Parathyroid adenoma (tissue), 2 donors: ENCODE results near the gene BLOC1S6.
"Not testable (repeated sequence)": the region's sequence is repeated elsewhere in the genome, so short reads cannot be mapped to it uniquely, and the experiment has no call there.

Experiments used
- H2AFZ ChIP-seq: fragments of 300-600 bp; sonication (generic); one replicate; pipeline ENCODE4 v1.7.0; 2017; ENCODE audit warnings: antibody characterized with exemption, mild to moderate bottlenecking
- H3K27ac ChIP-seq: fragments of 300-600 bp; sonication (generic); one replicate; pipeline ENCODE4 v1.7.0; 2017
- H3K27me3 ChIP-seq: fragments of 300-600 bp; sonication (generic); one replicate; pipeline ENCODE4 v1.7.0; 2017; ENCODE audit warnings: low read length; ENCODE audit not compliant: control insufficient read depth, insufficient read depth
- H3K36me3 ChIP-seq: fragments of 300-600 bp; sonication (generic); one replicate; pipeline ENCODE4 v1.7.0; 2017; ENCODE audit warnings: low read length; ENCODE audit not compliant: control insufficient read depth, insufficient read depth
- H3K4me1 ChIP-seq: fragments of 300-600 bp; sonication (generic); one replicate; pipeline ENCODE4 v1.7.0; 2017; ENCODE audit warnings: control low read depth
- H3K4me2 ChIP-seq: fragments of 300-600 bp; sonication (generic); one replicate; pipeline ENCODE4 v1.7.0; 2017; ENCODE audit warnings: low read length
- H3K4me3 ChIP-seq: fragments of 300-600 bp; sonication (generic); one replicate; pipeline ENCODE4 v1.7.0; 2017; ENCODE audit warnings: low read depth, low read length
- H3K79me2 ChIP-seq: fragments of 300-600 bp; sonication (generic); one replicate; pipeline ENCODE4 v1.7.0; 2017; ENCODE audit warnings: control low read depth
- H3K9ac ChIP-seq: fragments of 300-600 bp; sonication (generic); one replicate; pipeline ENCODE4 v1.7.0; 2017; ENCODE audit warnings: mild to moderate bottlenecking
- H3K9me3 ChIP-seq: fragments of 300-600 bp; sonication (generic); one replicate; pipeline ENCODE4 v1.7.0; 2017; ENCODE audit warnings: low read length; ENCODE audit not compliant: control insufficient read depth
- TF ChIP-seq, protein P1 (sequence below): fragments of 300-600 bp; sonication (generic); IDR thresholded peaks from one replicate; pipeline ENCODE4 v1.7.0; 2017; ENCODE audit warnings: antibody characterized with exemption, mild to moderate bottlenecking
- donor health status: primary hyperparathyroidism.

BLOC1S6 gene

DNA sequence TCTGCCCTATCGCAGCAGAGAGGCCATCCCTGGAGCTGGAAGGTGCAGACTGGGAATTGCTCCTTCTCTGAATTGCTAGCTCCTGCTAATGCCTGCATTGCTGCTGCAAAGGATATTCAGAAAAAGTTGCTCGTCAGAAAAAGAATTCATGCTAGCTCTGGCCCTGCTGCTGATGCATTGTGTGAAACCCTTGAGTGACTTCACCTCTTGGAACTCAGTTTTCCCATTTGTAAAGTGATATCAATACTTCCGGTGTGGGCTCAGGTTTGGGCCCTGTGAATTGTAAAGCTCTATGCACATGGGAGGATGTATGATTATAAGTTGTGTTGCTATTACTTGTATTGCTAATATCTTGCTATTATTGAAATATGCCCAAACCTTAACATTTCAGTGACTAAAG is 59.0 kb downstream of the BLOC1S6 start:
- H3K4me1 ChIP-seq, result peaks cover 2% of the 10 kb centered on the region
- H3K27me3 ChIP-seq, result no peaks in the 10 kb centered on the region
- H3K4me3 ChIP-seq, result no peak overlapping the region

DNA sequence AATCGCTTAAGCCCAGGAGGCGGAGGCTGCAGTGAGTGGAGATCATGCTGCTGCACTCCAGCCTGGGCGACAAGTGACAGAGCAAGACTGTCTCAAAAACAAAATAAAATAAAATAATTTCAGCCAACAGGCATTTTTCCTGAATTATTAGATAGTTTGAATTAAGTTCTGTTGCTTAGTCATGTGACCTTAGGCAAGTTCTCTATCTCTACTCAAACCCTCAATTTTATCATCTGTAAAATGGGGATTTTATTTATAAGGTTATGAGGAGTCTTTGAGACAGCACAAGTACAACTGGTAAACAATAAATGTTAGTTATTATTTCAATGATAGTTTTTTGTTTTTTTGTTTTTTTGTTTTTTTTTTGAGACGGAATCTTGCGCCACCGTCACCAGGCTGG is 60.6 kb downstream of the BLOC1S6 start:
- peaks cover 2% of the 10 kb centered on the region for H3K4me1 ChIP-seq

More for the DNA sequence above, 59.0 kb downstream of the BLOC1S6 start:
- H3K27ac ChIP-seq, result no peak overlapping the region
- no peaks in the 10 kb centered on the region for H3K79me2 ChIP-seq
- no peak overlapping the region for H3K4me2 ChIP-seq
- TF ChIP-seq, protein P1, sequence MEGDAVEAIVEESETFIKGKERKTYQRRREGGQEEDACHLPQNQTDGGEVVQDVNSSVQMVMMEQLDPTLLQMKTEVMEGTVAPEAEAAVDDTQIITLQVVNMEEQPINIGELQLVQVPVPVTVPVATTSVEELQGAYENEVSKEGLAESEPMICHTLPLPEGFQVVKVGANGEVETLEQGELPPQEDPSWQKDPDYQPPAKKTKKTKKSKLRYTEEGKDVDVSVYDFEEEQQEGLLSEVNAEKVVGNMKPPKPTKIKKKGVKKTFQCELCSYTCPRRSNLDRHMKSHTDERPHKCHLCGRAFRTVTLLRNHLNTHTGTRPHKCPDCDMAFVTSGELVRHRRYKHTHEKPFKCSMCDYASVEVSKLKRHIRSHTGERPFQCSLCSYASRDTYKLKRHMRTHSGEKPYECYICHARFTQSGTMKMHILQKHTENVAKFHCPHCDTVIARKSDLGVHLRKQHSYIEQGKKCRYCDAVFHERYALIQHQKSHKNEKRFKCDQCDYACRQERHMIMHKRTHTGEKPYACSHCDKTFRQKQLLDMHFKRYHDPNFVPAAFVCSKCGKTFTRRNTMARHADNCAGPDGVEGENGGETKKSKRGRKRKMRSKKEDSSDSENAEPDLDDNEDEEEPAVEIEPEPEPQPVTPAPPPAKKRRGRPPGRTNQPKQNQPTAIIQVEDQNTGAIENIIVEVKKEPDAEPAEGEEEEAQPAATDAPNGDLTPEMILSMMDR, result no peak
- H2AFZ ChIP-seq, result no peak overlapping the region
- no peak overlapping the region for H3K9ac ChIP-seq
- no peaks in the 10 kb centered on the region for H3K36me3 ChIP-seq
- no peaks in the 10 kb centered on the region for H3K9me3 ChIP-seq

DNA sequence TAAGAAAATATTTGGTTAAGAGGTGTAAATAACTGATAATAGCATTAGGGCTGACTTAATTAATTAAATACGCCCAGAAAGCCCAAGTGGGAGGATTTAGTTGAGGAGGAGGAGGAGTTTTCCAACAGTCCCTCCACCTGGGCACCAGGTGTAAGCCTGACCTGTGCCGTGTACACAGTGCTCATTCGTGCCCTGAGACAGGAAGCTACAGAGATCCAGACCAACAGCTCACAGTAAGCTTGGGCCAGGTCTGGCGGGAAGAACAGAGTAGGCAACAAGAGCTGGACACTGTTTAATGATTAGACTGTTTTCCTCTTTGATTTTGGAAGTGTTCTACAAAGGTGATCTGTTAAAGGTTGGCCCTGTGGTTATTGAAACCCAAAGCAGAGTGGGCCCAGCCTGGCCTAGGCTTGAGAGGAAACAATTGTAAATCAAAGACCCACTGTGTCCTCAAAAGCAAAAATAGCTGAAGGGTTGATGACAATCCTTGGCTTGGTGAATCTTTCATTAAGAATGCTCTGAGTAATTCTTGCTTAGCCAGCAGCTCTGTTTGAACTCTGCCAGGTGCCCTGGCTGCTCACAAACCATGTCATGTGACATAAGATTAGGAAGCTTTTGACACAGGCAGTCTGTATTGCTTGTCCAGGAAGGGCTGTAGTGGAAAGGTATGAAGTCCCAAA is 61.5 kb downstream of the BLOC1S6 start:
- Histone ChIP-seq H3K27ac (no peak overlapping the region), H3K9ac (no peak overlapping the region)
- TF ChIP-seq, protein P1, result no peak

More for the DNA sequence above, 60.6 kb downstream of the BLOC1S6 start:
- no peaks in the 10 kb centered on the region for H3K36me3 ChIP-seq
- H3K27ac ChIP-seq, result no peak overlapping the region
- H3K9me3 ChIP-seq, result no peaks in the 10 kb centered on the region
- H2AFZ ChIP-seq, result no peak overlapping the region
- TF ChIP-seq, protein P1, result no peak
- H3K79me2 ChIP-seq, result no peaks in the 10 kb centered on the region
- no peaks in the 10 kb centered on the region for H3K27me3 ChIP-seq
- H3K9ac ChIP-seq, result no peak overlapping the region
- no peak overlapping the region for H3K4me3 ChIP-seq
- H3K4me2 ChIP-seq, result no peak overlapping the region

GRCh38 chr15:45650007-45650406 is 62.8 kb downstream of the BLOC1S6 start:
- H3K4me2 ChIP-seq, H3K9me3 ChIP-seq, H3K36me3 ChIP-seq, H3K4me3 ChIP-seq, H2AFZ ChIP-seq, H3K27ac ChIP-seq, H3K9ac ChIP-seq, H3K79me2 ChIP-seq, H3K27me3 ChIP-seq, H3K4me1 ChIP-seq: not testable (repeated sequence)

More for the DNA sequence above, 61.5 kb downstream of the BLOC1S6 start:
- no peak overlapping the region for H3K4me3 ChIP-seq
- H3K4me1 ChIP-seq, result peaks cover 2% of the 10 kb centered on the region
- H3K9me3 ChIP-seq, result no peaks in the 10 kb centered on the region
- H3K4me2 ChIP-seq, result no peak overlapping the region
- no peaks in the 10 kb centered on the region for H3K36me3 ChIP-seq
- no peaks in the 10 kb centered on the region for H3K27me3 ChIP-seq
- H3K79me2 ChIP-seq, result no peaks in the 10 kb centered on the region
- H2AFZ ChIP-seq, result no peak overlapping the region

GRCh38 chr15:45650889-45651525 is 63.8 kb downstream of the BLOC1S6 start:
- Histone ChIP-seq H2AFZ (no peak overlapping the region), H3K4me3 (no peak overlapping the region), H3K79me2 (no peaks in the 10 kb centered on the region), H3K9ac (no peak overlapping the region), H3K4me2 (no peak overlapping the region), H3K36me3 (no peaks in the 10 kb centered on the region), H3K27ac (no peak overlapping the region), H3K9me3 (no peaks in the 10 kb centered on the region), H3K4me1 (peaks cover 2% of the 10 kb centered on the region), H3K27me3 (no peaks in the 10 kb centered on the region)
- TF ChIP-seq, protein P1, result no peak
